Measurements from ENCODE around the gene SCAMP5.
A peak's percentile ranks its signal among the peaks of the same experiment; 100 is the strongest.

The SCAMP5 gene

GRCh38 chr15:74977599-74977998 is 17.8 kb upstream of the SCAMP5 start:
- DNase-seq (ENCODE audit: low read depth) = no peak

DNA sequence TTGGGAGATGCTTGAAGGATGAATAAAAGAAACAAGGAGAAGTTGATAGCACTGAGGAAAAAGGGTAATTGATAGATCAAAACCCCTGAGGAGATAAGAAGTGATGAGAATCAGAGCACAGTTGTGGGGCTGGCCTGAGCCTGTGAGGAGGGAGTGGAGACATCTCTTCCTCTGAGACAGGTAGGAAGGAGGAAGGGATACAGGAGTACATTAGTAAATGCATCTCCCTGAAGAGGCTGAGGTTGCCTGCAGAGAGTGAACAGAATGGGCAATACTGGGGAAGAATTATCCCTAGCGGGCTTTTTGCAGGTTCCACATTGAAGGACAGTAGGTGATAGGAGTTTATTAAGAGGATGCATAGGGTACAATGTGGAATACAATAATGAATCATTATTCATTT is 17.3 kb upstream of the SCAMP5 start:
- DNase-seq (ENCODE audit: low read depth) = no peak

DNA sequence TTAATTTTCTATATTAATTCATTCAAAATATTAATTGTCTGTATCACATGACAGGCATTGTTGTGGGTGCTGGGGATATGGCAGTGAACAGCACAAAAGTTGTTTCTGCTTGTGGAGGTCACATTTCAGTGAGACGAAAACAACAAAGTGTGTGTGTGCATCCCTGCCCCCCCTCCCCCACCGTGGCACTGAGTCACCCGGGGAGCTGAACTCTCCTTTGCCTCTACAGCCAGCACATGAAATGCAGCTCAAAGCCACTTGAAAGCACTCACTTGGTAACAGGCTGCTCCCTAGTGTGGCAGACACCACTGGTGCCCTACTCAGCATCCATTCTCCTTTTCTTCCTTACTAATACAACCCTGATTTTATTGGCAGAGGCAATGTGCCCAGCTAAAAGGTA is 16.9 kb upstream of the SCAMP5 start:
- DNase-seq (ENCODE audit: low read depth) = peak; percentile 6

DNA sequence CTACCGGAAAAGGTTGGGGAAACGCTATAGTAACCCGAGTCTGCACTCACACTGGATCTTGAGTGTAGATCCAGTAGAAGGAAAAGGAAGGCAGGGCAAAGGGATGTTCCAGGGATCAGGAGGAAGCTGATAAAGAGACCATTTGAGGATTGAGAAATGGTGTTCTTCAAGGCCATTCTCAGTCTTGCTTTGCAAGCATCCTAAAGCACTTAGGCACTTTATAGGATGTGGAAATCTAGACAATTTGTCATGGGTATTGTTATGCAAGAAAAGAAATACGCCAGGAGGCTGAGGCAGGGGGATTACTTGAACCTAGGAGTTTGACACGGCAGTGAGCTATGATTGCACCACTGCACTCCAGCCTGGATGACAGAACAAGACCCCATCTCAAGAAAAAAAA is 13.2 kb upstream of the SCAMP5 start:
- DNase-seq (ENCODE audit: low read depth) = no peak

DNA sequence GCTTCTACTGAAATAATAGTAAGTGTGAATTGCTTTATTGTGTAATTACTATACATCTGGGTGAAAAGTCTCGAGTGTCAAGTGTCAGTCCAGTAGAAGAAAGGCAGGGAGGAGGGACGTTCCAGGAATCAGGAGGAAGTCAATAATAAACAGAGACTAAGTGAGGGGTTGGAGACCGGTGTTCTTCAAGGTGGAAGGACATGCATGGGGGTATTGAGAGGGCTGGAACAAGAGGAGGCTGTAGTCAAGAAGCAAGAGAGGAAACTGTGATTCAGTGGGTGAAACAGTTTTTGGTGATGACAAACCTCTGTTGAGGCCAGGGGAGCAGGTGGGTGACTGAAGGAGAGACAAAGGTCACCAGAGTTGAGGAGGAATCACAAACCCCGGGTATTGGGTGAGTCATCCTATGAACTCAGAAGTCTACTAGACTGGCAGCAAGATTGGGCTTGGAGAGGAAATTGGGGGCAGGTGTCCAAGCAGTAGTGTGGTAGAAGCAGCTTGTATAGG is 11.6 kb upstream of the SCAMP5 start:
- no peak for DNase-seq (ENCODE audit: low read depth)

- peak; percentile 3 for DNase-seq (ENCODE audit: low read depth)
These were observed 7.2 kb upstream of the SCAMP5 start for GRCh38 chr15:74988007-74988800.

- no peak for DNase-seq (ENCODE audit: low read depth)
These were observed 5.8 kb upstream of the SCAMP5 start for GRCh38 chr15:74989527-74989926.

DNA sequence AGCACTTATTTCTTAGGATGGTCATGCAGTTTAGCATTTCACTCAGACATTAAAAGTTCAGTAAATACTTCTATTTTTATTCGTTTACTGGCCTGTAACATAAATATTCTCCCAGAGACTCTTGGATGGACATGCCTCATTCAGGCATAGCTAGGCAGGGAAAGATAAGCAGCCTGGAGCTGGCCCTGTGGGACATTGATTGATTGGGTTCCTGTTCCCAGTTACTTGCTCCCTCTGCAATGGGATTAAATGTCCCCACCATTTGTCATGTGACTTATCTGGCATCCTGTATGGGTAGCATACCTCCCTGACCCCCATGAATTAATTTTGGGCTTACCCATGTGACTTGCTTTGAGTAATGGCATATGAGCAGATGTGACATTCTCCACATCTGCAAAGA is 2.7 kb upstream of the SCAMP5 start:
- no peak for DNase-seq (ENCODE audit: low read depth)

DNA sequence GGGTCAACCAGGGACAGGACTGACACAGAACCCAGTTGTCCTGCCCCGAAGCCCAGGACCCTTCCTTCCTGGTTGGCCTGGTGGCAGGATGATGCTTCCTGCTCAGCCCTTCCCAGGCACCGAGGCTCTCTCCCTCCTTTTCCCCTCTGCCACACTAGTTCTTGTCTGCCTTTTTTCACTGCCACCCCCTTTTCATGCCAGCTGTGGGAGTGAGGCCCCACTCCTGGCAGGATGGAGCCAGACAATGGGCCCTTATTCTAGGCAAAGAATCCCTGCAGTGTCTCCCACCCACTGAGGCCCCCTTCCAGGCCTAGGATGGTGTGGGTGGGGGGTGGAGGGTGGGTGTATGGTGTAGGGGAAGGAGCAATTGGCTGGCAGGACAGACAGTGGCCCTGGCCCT is 1.1 kb upstream of the SCAMP5 start:
- no peak for DNase-seq (ENCODE audit: low read depth)

DNA sequence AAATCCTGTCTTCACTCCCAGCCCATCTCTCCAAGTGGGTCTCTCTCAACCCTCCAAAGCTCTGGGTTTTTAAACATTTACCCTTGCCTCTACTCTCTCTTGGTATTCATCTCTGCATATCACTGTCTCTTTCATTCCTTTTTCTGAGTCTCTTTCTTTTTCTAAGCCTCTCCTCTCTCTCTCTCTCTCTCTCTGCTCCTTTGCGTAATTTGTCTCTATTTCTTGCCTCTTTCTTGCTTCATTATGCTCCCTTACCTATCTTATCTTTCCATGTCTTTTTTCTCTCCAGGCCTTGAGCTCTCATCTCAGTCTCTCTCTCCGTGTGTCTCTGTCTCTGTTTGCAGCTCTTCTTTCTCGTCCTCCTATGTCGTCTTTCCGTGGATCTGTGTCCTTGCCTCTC is 678 bp upstream of the SCAMP5 start:
- DNase-seq (ENCODE audit: low read depth) = no peak

- DNase-seq (ENCODE audit: low read depth) = no peak
These were observed 709 bp downstream of the SCAMP5 start for GRCh38 chr15:74995779-74996765.

- no peak for DNase-seq (ENCODE audit: low read depth)
These were observed 1.8 kb downstream of the SCAMP5 start for GRCh38 chr15:74997141-74997540.

DNA sequence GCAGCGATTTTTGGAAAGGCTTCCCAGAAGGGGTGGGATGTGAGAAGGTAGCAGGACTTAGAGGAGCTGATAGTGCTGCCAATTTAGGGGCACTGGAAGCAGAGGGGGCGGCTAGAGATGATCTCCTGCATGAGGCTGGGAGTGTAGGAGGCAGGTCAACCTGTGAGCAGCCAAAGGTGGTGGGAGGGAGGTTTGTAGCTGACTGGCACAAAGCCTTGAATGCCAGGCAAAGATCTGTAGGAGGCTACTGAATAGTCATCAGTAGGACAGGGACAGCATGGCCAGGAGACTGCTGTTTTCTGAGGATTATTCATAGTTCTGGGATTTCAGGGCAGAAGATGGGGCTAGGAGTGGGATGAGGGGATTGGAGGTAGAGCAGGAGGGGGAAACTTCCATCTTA is 2.2 kb downstream of the SCAMP5 start:
- no peak for DNase-seq (ENCODE audit: low read depth)

GRCh38 chr15:75001310-75001709 is 5.9 kb downstream of the SCAMP5 start:
- no peak for DNase-seq (ENCODE audit: low read depth)

- no peak for DNase-seq (ENCODE audit: low read depth)
These were observed 7.0 kb downstream of the SCAMP5 start for GRCh38 chr15:75002398-75002797.

DNA sequence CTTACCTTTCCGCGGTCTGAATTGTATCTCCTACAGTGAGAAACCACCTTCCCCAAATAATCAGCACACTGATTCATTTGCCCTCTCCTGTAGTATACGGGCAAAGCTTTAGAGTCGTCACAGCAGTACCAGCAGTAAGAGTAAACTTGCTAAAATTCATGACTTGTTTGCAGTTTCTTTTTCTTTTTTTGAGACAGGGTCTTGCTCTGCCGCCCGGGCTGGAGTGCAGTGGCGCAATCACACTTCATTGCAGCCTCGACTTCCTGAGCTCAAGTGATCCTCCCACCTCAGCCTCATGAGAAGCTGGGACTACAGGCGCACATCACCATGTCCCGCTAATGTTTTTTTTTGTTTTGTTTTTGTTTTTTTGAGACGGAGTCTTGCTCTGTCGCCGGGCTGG is 11.9 kb downstream of the SCAMP5 start:
- no peak for DNase-seq (ENCODE audit: low read depth)

- no peak for DNase-seq (ENCODE audit: low read depth)
These were observed 12.9 kb downstream of the SCAMP5 start for GRCh38 chr15:75008221-75008625.

DNA sequence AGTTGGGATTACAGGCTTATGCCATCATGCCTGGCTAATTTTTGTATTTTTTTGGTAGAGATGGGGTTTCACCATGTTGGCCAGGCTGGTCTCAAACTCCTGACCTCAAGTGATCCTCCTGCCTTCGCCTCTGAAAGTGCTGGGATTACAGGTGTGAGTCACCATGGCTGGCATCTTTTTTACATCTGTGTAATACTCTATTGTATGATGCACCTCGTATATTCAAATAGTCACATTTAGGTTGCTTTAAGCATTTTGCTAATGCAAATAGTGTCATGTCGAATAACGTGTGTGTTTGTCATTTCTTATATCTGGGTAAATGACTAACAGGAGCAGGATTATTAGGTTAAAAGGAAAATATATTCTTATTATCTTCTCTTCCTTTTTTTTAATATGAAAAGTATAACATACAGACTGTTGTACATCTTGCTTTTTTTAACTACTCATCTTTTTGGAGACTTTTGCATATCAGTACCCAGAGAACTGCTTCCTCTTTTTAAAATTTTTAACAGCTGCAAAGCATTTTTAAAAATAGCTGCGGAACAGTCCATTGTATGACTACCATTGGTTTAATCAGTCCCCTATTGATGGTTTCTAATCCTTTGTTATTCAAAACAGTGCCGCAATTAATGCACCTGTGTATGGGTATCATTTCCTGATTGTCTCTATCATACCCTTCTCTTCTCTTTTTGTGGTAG is 13.4 kb downstream of the SCAMP5 start:
- no peak for DNase-seq (ENCODE audit: low read depth)

- DNase-seq (ENCODE audit: low read depth) = no peak
These were observed 21.1 kb downstream of the SCAMP5 start for GRCh38 chr15:75016431-75016830.

DNA sequence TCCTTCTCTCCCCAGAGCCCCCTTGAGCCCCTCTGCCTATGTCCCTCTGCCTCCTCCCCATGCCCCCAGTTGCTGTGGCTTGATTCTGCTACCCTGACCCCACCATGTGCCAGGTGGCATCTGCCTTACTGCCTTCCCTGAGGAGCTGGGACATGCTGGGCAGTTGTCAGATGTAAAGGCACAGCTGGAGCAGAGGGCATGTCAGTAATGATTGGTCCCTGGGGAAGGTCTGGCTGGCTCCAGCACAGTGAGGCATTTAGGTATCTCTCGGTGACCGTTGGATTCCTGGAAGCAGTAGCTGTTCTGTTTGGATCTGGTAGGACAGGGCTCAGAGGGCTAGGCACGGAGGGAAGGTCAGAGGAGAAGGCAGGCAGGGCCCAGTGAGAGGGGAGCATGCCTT is 24.6 kb downstream of the SCAMP5 start:
- DNase-seq (ENCODE audit: low read depth) = no peak

DNA sequence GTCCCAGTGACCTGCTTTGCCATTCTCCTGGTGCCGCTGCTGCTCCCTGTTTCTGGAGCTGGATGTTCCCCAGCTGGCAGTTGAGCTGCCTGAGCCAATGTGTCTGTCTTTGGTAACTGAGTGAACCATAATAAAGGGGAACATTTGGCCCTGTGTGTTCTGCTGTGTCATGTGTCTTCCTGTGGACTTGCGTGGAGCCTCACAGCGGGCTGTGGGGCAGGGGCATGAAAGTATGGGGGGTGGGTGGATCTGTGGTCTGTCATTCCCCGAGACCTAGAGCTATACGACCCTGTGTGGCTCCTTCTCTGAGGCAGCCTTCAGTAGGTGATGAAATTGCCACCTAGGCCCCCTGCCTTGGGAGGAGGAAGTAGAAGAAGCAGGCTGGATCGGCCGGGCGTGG is 26.0 kb downstream of the SCAMP5 start:
- DNase-seq (ENCODE audit: low read depth) = no peak

DNA sequence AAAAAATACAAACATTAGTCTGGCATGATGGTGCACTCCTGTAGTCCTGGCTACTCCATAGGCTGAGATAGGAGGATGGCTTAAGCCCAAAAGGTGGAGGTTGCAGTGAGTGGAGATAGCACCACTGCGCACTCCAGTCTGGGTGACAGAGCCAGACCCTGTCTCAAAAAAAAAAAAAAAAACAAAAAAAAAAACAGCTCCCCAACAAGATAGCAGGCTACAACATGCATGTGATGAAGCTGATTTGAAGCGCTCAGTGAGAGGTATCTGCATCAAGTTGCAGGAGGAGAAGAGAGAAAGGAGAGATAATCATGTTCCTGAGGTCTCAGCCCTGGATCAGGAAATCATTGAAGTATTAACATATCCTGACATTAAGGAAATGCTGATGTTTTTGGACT is 27.4 kb downstream of the SCAMP5 start:
- no peak for DNase-seq (ENCODE audit: low read depth)

Measured in GM04504 (cell line).